Uterus (tissue), 4 donors: ENCODE results near the gene DKC1. TPM values are rescaled to one million over a fixed set of nuclear protein-coding genes. Genes with fewer than 3 reads are reported as not detected.
"Not testable (repeated sequence)": the region's sequence is repeated elsewhere in the genome, so short reads cannot be mapped to it uniquely, and the experiment has no call there.

Experiments
- DNase-seq, 2 donors: peaks; one replicate each; pipeline ENCODE4 v3.0.0-alpha.2; 2019 to 2020
- H3K27ac ChIP-seq, 2 donors: fragments of 200-600 bp; sonication (generic); 1 replicate in 1 of 2; 2 replicates in 1 of 2; pipeline ENCODE4 v1.5.1; 2016 to 2018
- H3K27me3 ChIP-seq, 2 donors: fragments of 200-600 bp; sonication (generic); one replicate each; pipeline ENCODE4 v1.5.1; 2018 to 2019; ENCODE audit warnings: control low read depth in 1 of 2
- H3K36me3 ChIP-seq, 2 donors: fragments of 200-600 bp; sonication (generic); one replicate each; pipeline ENCODE4 v1.5.1; 2019; ENCODE audit warnings: control low read depth in 1 of 2
- H3K4me1 ChIP-seq, 2 donors: fragments of 200-600 bp; sonication (generic); one replicate each; pipeline ENCODE4 v1.5.1; 2018 to 2019; ENCODE audit warnings: control low read depth in 1 of 2
- H3K4me3 ChIP-seq, 2 donors: fragments of 200-600 bp; sonication (generic); 1 replicate in 1 of 2; 2 replicates in 1 of 2; pipeline ENCODE4 v1.5.1; 2018 to 2019; ENCODE audit warnings: mild to moderate bottlenecking in 1 of 2
- H3K9me3 ChIP-seq, 2 donors: fragments of 200-600 bp; sonication (generic); one replicate each; pipeline ENCODE4 v1.5.1; 2019; ENCODE audit warnings: control low read depth in 1 of 2
- CTCF ChIP-seq, 4 experiments: fragments of 200-600 bp in 2 of 4; fragments of 450-650 bp in 2 of 4; sonication (generic) in 2 of 4; IDR thresholded peaks; one replicate each; pipeline ENCODE4 v1.5.1; 2016 to 2019; ENCODE audit warnings: antibody characterized with exemption in 4 of 4, mild to moderate bottlenecking in 2 of 4, moderate library complexity in 1 of 4
- POLR2A ChIP-seq, 2 donors: fragments of 450-650 bp; IDR thresholded peaks; one replicate each; pipeline ENCODE4 v1.6.1; 2016; ENCODE audit warnings: antibody characterized with exemption in 2 of 2, mild to moderate bottlenecking in 1 of 2, moderate library complexity in 1 of 2
- intact Hi-C: fragments of 100-400 bp; cut with DNase I; formaldehyde crosslinking; loops from one replicate; pipeline ENCODE4 v1.15.1; 2023; ENCODE audit warnings: low total_unique reads
- total RNA-seq, 4 donors: library from RNA; depleted of rRNA in 3 of 4; stranded (reverse); fragments of >200 nt in 3 of 4; gene quantifications; one replicate each; pipeline versions ENCODE4 v1.1.0 to v1.2.4, GENCODE V29; 2014 to 2023
- donor health status: DM: yes; HTN: yes; CAD: no.

DKC1 gene
- total RNA-seq, 4 donors from 2014 or later, result 6.4 to 36.4 (median 19.1) TPM

DNA sequence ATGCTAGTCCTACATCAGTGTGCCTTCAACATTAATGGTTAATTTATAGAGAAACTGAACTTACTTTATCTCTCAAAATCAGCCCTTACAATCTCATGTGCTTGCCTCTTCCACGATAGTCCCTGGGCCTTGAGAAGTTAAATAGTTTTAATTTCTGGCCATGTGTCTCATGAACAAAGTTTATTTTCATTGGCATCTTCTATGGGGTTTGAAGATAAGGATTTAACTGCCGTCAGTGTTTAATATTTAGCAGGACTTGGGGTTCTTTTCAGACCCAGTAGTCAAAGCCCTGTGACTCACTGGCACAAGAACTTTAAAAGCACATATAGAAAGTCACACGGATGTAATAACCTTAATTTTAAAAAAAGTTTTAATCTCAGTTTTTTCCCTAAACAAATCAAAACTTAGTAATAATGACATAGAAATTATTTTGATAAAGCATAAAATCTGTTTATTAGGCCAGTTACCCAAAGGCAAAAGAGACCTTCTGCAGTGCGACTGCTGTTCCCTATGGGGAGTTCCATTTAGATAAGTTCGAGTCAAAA, 52.7 kb downstream of the DKC1 start:
- H3K27me3 ChIP-seq, result peaks cover 0 to 6% of the 10 kb centered on the region in 2 donors
- TF ChIP-seq CTCF (IDR thresholded peaks at IDR 0.05), result no peak
- TF ChIP-seq POLR2A (IDR thresholded peaks at IDR 0.05), result no peak
- intact Hi-C loops, result no loop called here
- no peak overlapping the region for H3K4me3 ChIP-seq
- H3K36me3 ChIP-seq, result no peaks in the 10 kb centered on the region
- DNase-seq, result no peak
- no peak overlapping the region for H3K27ac ChIP-seq
- no peaks in the 10 kb centered on the region for H3K4me1 ChIP-seq
- H3K9me3 ChIP-seq, result no peaks in the 10 kb centered on the region

- H3K27me3 ChIP-seq, H3K36me3 ChIP-seq, H3K9me3 ChIP-seq, intact Hi-C loops, H3K4me3 ChIP-seq, H3K27ac ChIP-seq, DNase-seq, H3K4me1 ChIP-seq: not testable (repeated sequence)
These were observed 53.7 kb downstream of the DKC1 start for GRCh38 chrX:154816326-154816898.

GRCh38 chrX:154817048-154817618, 54.5 kb downstream of the DKC1 start:
- H3K9me3 ChIP-seq, intact Hi-C loops, H3K27ac ChIP-seq, H3K4me3 ChIP-seq, H3K36me3 ChIP-seq, H3K27me3 ChIP-seq, H3K4me1 ChIP-seq, DNase-seq: not testable (repeated sequence)

DNA sequence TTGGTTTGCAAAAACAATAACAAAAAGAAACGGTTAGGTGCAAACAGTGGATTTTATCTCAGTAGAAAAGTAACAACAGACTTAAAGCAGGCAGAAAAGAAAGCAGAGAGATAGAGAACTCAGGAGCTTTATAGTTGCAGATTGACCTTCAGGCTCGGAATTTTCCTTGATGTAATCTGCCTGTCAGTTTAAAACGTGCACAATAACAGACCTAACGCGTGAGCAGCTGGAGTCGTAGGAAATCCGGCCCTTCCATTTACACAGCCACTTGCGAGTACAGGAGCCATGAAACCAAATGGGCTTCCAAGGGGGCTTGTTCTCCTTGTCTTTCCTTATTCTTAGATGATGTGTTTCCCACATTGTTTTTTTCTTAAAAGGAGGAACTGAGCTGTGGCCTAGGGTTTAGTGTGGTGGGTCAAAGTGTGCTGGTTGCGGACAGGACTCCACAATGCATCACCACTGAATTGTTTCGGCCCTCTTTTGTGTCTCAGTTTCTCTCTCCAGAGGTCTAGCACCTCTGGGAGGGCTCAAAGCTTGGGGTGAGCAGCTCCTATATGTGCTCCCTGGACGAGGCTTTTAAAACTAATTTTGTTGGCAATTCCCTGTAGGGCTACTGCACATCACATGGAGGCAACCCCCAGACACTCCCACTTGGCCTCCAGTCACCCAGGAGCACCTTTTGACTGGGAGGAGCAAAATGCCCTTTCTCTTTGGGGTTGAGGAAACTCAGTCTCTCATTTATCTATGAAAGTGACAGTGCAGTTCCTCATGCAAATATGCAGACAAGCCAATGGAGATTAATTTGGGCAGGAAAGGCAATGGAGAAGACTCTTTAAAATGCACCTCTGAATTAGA, 56.5 kb downstream of the DKC1 start:
- DNase-seq, result no peak
- no peak overlapping the region for H3K4me3 ChIP-seq
- no peaks in the 10 kb centered on the region for H3K4me1 ChIP-seq
- intact Hi-C loops, result no loop called here
- H3K27ac ChIP-seq, result no peak overlapping the region
- TF ChIP-seq POLR2A (IDR thresholded peaks at IDR 0.05) (no peak), CTCF (IDR thresholded peaks at IDR 0.05) (no peak)
- no peaks in the 10 kb centered on the region for H3K9me3 ChIP-seq
- H3K27me3 ChIP-seq, result peaks cover 0 to 6% of the 10 kb centered on the region in 2 donors
- H3K36me3 ChIP-seq, result no peaks in the 10 kb centered on the region

- no peak overlapping the region for H3K27ac ChIP-seq
- DNase-seq, result no peak
- no peaks in the 10 kb centered on the region for H3K4me1 ChIP-seq
- no peaks in the 10 kb centered on the region for H3K36me3 ChIP-seq
- no peak for TF ChIP-seq POLR2A (IDR thresholded peaks at IDR 0.05)
- TF ChIP-seq CTCF (IDR thresholded peaks at IDR 0.05), result no peak
- H3K27me3 ChIP-seq, result no peaks in the 10 kb centered on the region
- intact Hi-C loops, result no loop called here
- H3K4me3 ChIP-seq, result no peak overlapping the region
- H3K9me3 ChIP-seq, result no peaks in the 10 kb centered on the region
These were observed 57.2 kb downstream of the DKC1 start for GRCh38 chrX:154819771-154820341.

DNA sequence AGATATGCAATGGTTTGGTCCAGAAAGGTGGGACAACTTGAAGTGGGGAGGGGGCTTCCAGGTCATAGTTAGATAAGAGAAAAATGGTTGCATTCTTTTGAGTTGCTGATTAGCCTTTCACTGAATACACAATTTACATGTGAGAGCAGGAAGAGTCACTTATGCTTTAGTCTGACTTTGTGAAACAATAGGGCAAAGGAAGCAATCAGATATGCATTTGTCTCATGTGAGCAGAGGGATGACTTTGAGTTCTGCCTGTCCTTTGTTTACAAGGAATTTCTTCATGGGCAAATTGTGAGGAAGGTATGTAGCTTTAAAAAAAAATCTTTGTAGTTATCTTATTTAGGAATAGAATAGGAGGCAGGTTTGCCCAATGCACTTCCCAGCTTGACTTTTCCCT, 58.9 kb downstream of the DKC1 start:
- Histone ChIP-seq H3K9me3 (no peaks in the 10 kb centered on the region), H3K27me3 (no peaks in the 10 kb centered on the region), H3K4me1 (no peaks in the 10 kb centered on the region), H3K27ac (no peak overlapping the region), H3K36me3 (no peaks in the 10 kb centered on the region), H3K4me3 (no peak overlapping the region)
- TF ChIP-seq CTCF (IDR thresholded peaks at IDR 0.05) (no peak), POLR2A (IDR thresholded peaks at IDR 0.05) (no peak)
- DNase-seq, result no peak
- intact Hi-C loops, result no loop called here
